GM12801 (cell line): Measurements from ENCODE around the gene KRT76.

Source experiments
- TF ChIP-seq, protein P1 (sequence below): IDR thresholded peaks from one replicate; pipeline ENCODE4 v1.5.1; 2011; ENCODE audit warnings: control low read depth; ENCODE audit not compliant: insufficient read length; ENCODE audit errors: extremely low read depth

The KRT76 gene

DNA sequence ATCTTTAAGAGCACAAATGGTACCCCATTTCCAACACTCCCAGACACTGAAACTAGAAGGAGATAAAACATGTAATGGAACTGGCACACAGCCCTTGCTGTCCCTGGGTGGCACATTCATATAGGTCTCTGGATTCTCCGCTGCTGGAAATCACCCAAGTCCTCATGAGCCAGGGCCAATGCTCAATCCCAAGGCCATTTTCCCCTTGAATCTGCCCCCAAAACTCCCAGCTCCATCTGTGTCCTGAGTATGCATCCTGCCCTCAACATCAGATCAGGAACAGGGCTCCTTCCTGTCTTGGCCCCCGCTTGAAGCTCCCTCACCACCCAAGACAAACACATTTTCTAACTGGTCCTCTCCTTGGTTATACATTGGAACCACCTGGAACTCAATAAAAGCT lies 24.6 kb downstream of the KRT76 start:
- TF ChIP-seq, protein P1, sequence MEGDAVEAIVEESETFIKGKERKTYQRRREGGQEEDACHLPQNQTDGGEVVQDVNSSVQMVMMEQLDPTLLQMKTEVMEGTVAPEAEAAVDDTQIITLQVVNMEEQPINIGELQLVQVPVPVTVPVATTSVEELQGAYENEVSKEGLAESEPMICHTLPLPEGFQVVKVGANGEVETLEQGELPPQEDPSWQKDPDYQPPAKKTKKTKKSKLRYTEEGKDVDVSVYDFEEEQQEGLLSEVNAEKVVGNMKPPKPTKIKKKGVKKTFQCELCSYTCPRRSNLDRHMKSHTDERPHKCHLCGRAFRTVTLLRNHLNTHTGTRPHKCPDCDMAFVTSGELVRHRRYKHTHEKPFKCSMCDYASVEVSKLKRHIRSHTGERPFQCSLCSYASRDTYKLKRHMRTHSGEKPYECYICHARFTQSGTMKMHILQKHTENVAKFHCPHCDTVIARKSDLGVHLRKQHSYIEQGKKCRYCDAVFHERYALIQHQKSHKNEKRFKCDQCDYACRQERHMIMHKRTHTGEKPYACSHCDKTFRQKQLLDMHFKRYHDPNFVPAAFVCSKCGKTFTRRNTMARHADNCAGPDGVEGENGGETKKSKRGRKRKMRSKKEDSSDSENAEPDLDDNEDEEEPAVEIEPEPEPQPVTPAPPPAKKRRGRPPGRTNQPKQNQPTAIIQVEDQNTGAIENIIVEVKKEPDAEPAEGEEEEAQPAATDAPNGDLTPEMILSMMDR, result no peak

DNA sequence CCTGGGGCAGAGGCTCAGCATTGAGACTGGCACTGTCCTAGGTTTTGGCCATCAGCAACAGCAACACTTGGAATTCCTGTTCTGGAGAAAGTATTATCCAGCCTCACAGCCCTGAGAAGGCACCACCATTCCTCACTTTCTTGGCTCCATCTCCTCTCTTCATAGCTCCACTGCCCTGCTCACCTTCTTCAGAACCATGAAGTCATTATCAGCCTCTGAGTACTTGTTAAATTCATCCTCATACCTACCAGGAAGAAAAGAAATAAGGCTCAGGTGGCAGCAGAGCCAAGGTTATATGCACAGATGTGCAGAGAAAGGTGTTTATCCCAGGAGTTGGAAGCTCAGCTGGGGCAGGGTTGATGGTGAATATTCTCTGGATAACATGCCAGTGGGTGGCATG lies 25.4 kb downstream of the KRT76 start:
- TF ChIP-seq, protein P1, result no peak

DNA sequence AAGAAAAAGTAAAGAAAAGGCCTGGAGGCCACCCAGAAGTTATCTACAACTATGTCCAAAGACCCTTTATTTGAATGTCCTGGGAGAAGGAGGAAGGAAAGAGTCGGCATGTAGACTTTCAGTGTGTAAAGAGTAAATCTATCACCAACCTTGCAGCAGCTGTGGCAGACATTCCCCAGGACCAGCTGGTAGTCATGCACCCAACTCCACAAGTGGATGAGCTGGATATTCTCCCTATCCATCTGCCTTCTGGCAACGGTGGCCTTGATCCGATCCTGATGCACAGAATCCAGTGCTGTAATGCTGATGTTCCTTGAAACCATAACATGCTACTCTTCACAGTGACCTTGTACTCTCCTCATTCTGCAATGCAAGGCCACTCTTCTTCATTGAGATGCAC lies 27.3 kb downstream of the KRT76 start:
- TF ChIP-seq, protein P1, result no peak

- TF ChIP-seq, protein P1, result no peak
Measured at GRCh38 chr12:52748578-52748977, 28.6 kb downstream of the KRT76 start.

GRCh38 chr12:52745554-52745953 lies 31.6 kb downstream of the KRT76 start:
- TF ChIP-seq, protein P1, result no peak

DNA sequence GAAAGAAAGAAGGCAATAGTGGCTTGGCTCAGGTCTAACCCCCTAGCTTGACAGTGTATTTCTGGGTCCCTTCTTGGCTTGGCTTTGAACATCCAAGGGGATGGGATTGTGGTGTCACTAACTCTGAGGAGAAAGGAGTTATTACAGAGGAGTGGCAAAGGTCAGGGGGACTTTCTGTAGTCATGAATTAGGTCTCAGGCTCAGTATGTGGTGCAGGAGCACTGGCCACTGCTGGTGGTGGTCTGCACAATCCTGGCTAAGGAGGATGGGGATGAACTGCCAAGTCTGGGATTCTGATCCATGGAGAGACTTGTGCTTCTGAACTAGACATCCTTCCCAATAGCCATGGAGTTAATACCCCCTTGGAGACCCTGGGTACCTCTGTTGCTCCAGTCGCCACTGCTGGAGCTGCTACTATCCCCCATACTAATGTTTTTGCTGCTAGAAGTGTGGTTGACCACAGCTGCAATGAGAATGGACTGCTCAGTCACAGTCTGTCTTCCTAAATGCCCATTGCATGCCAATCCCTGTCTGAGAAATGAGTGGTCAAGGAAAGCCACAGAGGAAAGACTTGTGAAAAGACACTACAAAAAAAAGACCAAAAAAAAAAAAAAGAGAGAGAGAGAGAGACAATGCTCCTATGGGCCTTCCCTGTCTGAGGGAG lies 32.5 kb downstream of the KRT76 start:
- TF ChIP-seq, protein P1, result no peak

DNA sequence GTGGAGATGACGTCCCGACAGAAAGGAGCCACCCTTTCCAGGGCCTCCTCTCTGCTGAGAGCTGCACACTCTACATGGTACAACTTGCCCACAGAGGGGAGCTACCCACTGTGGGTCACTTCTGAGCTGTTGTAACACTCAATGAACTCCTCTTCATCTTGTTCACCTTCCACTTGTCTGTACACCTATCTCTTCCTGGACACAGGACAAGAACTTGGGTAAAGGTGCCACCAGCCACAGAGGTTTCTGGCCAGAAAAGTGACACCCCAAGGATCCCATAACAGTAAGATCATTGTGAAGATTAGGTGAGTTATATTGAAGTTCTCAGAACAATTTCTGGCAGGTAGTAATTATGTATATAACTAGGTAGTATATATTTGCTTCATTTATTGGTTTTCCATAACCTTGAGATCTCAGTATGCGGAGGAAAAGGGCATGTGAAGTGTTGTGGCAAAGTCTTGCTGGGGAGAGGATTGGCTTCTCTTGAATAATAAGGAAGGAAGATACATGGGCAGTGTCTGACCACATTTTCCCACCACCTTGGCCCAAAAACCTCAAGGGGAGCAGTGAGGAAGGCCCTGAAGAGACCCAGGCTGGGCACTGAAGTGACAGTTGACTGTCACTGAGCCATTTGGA lies 34.2 kb downstream of the KRT76 start:
- TF ChIP-seq, protein P1, result no peak
